Measurements from ENCODE around the gene P3H3.

DNA sequence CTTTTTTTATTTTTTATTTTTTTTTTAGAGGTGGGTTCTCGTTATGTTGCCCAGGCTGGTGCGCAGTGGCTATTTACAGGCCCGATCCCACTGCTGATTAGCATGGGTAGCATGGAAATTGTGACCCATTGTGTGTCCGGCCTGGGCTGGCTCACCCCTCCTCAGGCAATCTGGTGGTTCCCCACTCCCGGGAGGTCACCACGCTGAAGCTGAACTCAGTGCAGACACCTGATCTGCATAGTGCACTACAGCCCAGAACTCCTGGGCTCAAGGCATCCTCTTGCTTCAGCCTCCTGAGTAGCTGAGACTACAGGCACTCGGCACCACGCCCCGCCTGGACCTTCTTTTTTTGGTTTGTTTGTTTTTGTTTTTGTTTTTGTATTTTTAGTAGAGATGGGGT lies 44.4 kb upstream of the P3H3 start:
- TF ChIP-seq, protein P1, sequence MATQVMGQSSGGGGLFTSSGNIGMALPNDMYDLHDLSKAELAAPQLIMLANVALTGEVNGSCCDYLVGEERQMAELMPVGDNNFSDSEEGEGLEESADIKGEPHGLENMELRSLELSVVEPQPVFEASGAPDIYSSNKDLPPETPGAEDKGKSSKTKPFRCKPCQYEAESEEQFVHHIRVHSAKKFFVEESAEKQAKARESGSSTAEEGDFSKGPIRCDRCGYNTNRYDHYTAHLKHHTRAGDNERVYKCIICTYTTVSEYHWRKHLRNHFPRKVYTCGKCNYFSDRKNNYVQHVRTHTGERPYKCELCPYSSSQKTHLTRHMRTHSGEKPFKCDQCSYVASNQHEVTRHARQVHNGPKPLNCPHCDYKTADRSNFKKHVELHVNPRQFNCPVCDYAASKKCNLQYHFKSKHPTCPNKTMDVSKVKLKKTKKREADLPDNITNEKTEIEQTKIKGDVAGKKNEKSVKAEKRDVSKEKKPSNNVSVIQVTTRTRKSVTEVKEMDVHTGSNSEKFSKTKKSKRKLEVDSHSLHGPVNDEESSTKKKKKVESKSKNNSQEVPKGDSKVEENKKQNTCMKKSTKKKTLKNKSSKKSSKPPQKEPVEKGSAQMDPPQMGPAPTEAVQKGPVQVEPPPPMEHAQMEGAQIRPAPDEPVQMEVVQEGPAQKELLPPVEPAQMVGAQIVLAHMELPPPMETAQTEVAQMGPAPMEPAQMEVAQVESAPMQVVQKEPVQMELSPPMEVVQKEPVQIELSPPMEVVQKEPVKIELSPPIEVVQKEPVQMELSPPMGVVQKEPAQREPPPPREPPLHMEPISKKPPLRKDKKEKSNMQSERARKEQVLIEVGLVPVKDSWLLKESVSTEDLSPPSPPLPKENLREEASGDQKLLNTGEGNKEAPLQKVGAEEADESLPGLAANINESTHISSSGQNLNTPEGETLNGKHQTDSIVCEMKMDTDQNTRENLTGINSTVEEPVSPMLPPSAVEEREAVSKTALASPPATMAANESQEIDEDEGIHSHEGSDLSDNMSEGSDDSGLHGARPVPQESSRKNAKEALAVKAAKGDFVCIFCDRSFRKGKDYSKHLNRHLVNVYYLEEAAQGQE (IDR thresholded peaks at IDR 0.05; ENCODE audit: insufficient read depth in 1 of 2, low read depth in 2 of 2, low read length in 2 of 2) = no peak
- TF ChIP-seq SIN3A (IDR thresholded peaks at IDR 0.05; ENCODE audit: borderline replicate concordance, insufficient read depth, low read length) (no peak), POLR2AphosphoS5 (IDR thresholded peaks at IDR 0.05; ENCODE audit: low read depth, low read length) (no peak), TAF1 (IDR thresholded peaks at IDR 0.05; ENCODE audit: borderline replicate concordance, insufficient read depth, low read length) (no peak), FOXP2 (optimal IDR thresholded peaks at IDR 0.05; ENCODE audit: borderline replicate concordance, extremely low read depth, extremely low read length, insufficient read depth) (no peak)
